Lower leg skin (tissue), 4 donors: ENCODE measurements around the gene YWHAQ. TPM values are rescaled to one million over a fixed set of nuclear protein-coding genes. Genes with fewer than 3 reads are reported as not detected.

ENCODE experiments used
- DNase-seq, 2 donors: peaks; one replicate each; pipeline ENCODE4 v3.0.0-alpha.2; 2019; ENCODE audit warnings: low spot score in 2 of 2
- H3K4me3 ChIP-seq: fragments of 200-600 bp; sonication (generic); 2 replicates; pipeline ENCODE4 v1.5.1; 2017; ENCODE audit warnings: mild to moderate bottlenecking, low read depth; ENCODE audit not compliant: poor library complexity, severe bottlenecking
- POLR2A ChIP-seq, 2 donors: fragments of 450-650 bp; IDR thresholded peaks; one replicate each; pipeline ENCODE4 v1.6.1; 2016 to 2017; ENCODE audit warnings: antibody characterized with exemption in 2 of 2, mild to moderate bottlenecking in 1 of 2, moderate library complexity in 1 of 2
- WGBS, 2 donors: methylation state at CpG; one replicate each; pipeline ENCODE4 v1.1.5; 2018; 5-methylcytosine and 5-hydroxymethylcytosine counted together
- intact Hi-C: fragments of 100-400 bp; cut with DNase I; formaldehyde crosslinking; loops from one replicate; pipeline ENCODE4 v1.15.0; 2023; ENCODE audit warnings: low total_unique reads
- total RNA-seq, 4 donors: library from RNA; depleted of rRNA; stranded (reverse); fragments of >200 nt; gene quantifications; one replicate each; pipeline ENCODE4 v1.1.0, GENCODE V29; 2016
- TF ChIP-seq, protein P1 (sequence below), 3 donors: fragments of 450-650 bp; IDR thresholded peaks; one replicate each; pipeline ENCODE4 v1.5.1; 2016; ENCODE audit warnings: antibody characterized with exemption in 3 of 3, mild to moderate bottlenecking in 3 of 3, moderate library complexity in 2 of 3

Gene YWHAQ
- total RNA-seq, 4 donors from 2014 or later, result 85.6 to 159 (median 121) TPM

DNA sequence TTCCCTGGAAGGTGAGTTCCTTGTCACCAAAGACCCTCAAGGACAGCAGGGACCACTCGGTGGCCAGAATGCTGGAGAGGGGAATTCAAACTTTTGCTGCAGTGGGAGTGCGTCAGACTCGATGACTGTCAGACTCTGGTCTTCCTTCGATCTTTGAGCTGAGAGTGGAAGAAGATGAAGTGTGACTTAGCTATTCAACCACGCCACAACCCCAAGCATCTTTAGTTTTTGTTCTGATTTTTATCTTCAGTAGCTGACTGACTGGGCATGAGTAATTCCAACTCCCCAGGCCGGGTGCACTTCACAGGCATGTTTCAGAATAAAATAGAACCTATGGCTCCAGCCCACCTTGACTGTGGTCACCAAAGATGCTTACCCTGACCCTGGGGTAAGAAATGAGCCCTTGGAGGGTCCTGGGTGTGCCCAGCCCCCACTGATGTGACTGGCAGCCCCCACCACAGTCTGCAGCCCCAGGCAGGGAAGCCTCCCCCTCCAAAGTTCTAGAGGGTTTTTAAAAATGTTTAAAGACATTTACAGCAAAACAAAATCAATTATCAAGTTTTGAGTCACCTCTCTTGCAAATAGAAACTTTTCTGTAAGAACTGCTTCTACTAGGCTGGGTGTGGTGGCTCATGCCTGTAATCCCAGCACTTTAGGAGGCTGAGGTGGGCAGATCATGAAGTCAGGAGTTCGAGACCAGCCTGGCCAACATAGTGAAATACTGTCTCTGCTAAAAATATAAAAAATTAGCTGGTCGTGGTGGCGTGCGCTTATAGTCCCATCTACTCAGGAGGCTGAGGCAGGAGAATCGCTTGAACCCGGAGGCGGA is 24.9 kb upstream of the YWHAQ start:
- DNase-seq, result no peak
- intact Hi-C loops, result no loop called here
- no peak for TF ChIP-seq POLR2A (IDR thresholded peaks at IDR 0.05)
- TF ChIP-seq, protein P1, sequence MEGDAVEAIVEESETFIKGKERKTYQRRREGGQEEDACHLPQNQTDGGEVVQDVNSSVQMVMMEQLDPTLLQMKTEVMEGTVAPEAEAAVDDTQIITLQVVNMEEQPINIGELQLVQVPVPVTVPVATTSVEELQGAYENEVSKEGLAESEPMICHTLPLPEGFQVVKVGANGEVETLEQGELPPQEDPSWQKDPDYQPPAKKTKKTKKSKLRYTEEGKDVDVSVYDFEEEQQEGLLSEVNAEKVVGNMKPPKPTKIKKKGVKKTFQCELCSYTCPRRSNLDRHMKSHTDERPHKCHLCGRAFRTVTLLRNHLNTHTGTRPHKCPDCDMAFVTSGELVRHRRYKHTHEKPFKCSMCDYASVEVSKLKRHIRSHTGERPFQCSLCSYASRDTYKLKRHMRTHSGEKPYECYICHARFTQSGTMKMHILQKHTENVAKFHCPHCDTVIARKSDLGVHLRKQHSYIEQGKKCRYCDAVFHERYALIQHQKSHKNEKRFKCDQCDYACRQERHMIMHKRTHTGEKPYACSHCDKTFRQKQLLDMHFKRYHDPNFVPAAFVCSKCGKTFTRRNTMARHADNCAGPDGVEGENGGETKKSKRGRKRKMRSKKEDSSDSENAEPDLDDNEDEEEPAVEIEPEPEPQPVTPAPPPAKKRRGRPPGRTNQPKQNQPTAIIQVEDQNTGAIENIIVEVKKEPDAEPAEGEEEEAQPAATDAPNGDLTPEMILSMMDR (IDR thresholded peaks at IDR 0.05), result no peak
- 86 to 88% methylated on average over 13 of the region's 13 CpGs for WGBS, 2 donors
- H3K4me3 ChIP-seq, result no peak overlapping the region

DNA sequence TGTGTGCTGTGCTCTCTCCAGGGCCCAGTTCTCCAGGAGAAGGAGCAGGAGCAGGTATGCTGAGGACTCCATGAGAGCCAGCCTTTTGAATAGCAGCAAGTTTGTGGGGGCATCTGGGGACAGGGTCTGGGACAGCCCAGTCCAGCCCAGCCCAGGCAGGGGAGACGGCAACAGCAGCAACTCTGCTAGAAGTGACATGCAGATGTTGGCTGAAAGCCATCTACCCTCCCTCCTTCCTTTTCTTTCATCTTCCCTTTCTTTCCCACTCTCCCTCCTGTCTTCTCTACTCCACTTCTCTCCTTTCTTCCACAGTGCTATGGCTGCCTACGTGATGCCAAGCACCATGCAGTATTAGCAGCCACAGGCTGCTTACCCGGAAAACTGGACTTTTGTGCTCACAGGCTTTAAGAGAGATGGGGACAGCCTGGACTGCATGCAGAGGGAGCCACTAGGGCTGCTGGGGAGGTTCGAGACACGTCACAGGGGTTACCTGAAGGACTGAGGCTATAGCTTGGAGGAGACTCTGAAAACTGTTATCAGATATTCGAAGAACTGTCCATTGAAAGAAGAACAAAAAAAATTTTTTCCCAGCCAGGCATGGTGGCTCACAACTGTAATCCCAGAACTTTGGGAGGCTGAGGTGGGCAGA is 23.8 kb upstream of the YWHAQ start:
- WGBS, 2 donors, result 70 to 71% methylated on average over 6 of the region's 6 CpGs
- intact Hi-C loops, result no loop called here

DNA sequence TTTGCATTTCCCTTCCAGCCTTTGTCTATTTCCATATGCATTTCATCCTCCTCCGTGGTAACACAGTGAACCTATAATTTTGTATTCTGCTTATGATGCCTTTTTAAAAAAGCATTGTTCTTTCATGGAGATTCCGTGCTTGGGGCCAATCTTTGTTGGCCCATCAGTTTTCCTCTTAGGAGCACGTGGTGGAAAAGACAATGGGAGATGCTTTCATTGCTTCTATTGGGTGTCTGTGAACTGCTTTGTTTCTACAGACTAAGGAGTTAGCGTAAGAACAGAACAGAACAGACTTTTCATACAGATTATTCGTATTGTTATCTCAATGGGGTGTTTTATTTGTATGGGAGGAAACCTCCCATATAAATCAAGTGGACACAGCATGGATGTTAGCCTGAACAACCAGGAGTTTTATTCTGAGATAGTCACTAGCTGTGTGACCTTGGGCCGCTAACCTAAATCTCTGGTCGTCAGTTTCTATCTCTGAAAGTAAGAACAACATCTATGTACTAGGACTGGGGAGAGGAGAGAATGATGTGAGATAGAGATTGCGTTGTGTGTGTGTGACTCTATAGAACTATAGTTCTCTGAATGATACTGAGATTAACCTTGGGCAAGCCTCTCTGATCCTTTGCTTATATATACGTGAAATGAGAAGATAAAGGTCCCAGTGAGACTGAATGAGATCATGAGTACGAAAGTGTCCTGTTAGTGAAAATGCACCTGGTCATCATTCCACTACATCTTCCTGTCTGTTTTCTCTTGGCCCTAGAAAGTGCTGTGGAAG is 22.9 kb upstream of the YWHAQ start:
- no peak for TF ChIP-seq POLR2A (IDR thresholded peaks at IDR 0.05)
- TF ChIP-seq, protein P1 (IDR thresholded peaks at IDR 0.05), result no peak
- intact Hi-C loops, result no loop called here
- H3K4me3 ChIP-seq, result no peak overlapping the region
- DNase-seq, result no peak
- 87 to 88% methylated on average over 10 of the region's 10 CpGs for WGBS, 2 donors

More for the DNA sequence above, 23.8 kb upstream of the YWHAQ start:
- no peak for DNase-seq
- no peak for TF ChIP-seq POLR2A (IDR thresholded peaks at IDR 0.05)
- TF ChIP-seq, protein P1 (IDR thresholded peaks at IDR 0.05), result no peak
- no peak overlapping the region for H3K4me3 ChIP-seq

DNA sequence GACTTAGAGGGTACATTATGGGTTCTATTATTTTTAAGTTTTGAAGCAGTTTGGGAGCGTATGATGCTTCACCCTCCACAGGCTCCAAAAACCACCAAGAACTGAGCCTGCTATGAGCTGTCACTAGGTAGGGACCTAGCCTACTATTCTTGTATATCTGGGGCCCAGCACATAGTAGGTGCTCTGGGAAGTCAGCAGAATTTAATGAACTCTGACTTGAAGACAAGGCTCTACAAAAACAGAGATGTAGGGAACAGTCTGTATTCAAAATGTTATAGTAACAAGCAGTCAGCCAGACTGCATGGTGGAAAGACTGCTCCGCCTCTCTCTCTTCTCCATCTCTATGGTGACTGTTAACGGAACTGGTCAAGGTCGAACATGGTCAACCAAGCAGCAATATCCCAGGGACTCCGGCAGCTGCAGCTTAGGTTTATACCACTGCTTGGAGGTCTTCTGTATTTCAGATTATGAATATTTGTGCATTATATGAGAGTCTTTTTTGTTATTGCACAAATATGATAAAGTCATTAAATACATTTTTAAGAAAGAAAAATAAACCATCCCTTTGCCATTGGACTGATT is 22.2 kb upstream of the YWHAQ start:
- intact Hi-C loops, result no loop called here
- no peak overlapping the region for H3K4me3 ChIP-seq
- DNase-seq, result no peak
- no peak for TF ChIP-seq POLR2A (IDR thresholded peaks at IDR 0.05)
- TF ChIP-seq, protein P1 (IDR thresholded peaks at IDR 0.05), result no peak
- 85% methylated on average over 5 of the region's 5 CpGs for WGBS, 2 donors

DNA sequence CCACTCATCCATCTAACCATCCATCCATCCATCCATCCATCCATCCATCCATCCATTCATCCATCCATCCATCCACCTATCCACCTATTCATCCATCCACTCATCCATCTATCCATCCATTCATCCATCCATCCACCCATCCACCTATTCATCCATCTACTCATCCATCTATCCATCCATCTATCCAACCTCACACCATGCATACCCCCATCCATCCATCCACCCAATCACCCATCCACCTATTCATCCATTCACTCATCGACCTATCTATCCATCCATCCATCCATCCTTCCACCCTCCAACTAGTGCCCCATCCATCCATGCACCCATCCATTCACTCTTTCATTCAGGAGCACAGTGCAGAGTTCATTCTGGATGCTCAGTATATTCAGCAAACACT is 21.5 kb upstream of the YWHAQ start:
- H3K4me3 ChIP-seq, result no peak overlapping the region
- DNase-seq, result no peak
- TF ChIP-seq, protein P1 (IDR thresholded peaks at IDR 0.05), result no peak
- no peak for TF ChIP-seq POLR2A (IDR thresholded peaks at IDR 0.05)
- intact Hi-C loops, result no loop called here
- WGBS, 2 donors, result 94 to 95% methylated on average over 1 of the region's 1 CpG
